Lower leg skin (tissue), 4 donors: ENCODE measurements around the gene ZSCAN5A. TPM values are rescaled to one million over a fixed set of nuclear protein-coding genes. Genes with fewer than 3 reads are reported as not detected.

ENCODE experiments used
- DNase-seq, 2 donors: peaks; one replicate each; pipeline ENCODE4 v3.0.0-alpha.2; 2019; ENCODE audit warnings: low spot score in 2 of 2
- H3K4me3 ChIP-seq: fragments of 200-600 bp; sonication (generic); 2 replicates; pipeline ENCODE4 v1.5.1; 2017; ENCODE audit warnings: mild to moderate bottlenecking, low read depth; ENCODE audit not compliant: poor library complexity, severe bottlenecking
- POLR2A ChIP-seq, 2 donors: fragments of 450-650 bp; IDR thresholded peaks; one replicate each; pipeline ENCODE4 v1.6.1; 2016 to 2017; ENCODE audit warnings: antibody characterized with exemption in 2 of 2, mild to moderate bottlenecking in 1 of 2, moderate library complexity in 1 of 2
- WGBS, 2 donors: methylation state at CpG; one replicate each; pipeline ENCODE4 v1.1.5; 2018; 5-methylcytosine and 5-hydroxymethylcytosine counted together
- intact Hi-C: fragments of 100-400 bp; cut with DNase I; formaldehyde crosslinking; loops from one replicate; pipeline ENCODE4 v1.15.0; 2023; ENCODE audit warnings: low total_unique reads
- total RNA-seq, 4 donors: library from RNA; depleted of rRNA; stranded (reverse); fragments of >200 nt; gene quantifications; one replicate each; pipeline ENCODE4 v1.1.0, GENCODE V29; 2016
- TF ChIP-seq, protein P1 (sequence below), 3 donors: fragments of 450-650 bp; IDR thresholded peaks; one replicate each; pipeline ENCODE4 v1.5.1; 2016; ENCODE audit warnings: antibody characterized with exemption in 3 of 3, mild to moderate bottlenecking in 3 of 3, moderate library complexity in 2 of 3

Gene ZSCAN5A
- total RNA-seq, 4 donors from 2014 or later, result 2.4 to 7.6 (median 4.9) TPM

DNA sequence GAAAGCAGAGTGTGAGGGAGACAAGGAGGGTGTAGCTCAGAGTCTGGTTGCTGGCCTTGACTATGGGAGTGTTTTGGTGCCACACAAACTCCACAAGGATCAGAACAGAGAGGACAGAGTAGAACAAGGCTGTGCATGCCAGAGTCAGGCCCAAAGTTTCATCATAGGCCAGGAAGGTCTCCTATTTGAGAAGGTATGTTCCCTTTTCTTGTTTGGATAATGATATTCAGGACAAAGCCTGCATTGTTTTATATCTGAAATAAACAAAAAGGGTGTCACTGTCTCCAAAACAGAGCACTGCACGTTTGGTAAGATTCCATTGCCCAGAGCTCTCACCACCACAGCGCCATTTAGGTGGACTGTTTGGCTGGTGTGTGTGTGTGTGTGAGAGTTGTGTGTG, 3.1 kb upstream of the ZSCAN5A start:
- no peak for TF ChIP-seq POLR2A (IDR thresholded peaks at IDR 0.05)
- TF ChIP-seq, protein P1, sequence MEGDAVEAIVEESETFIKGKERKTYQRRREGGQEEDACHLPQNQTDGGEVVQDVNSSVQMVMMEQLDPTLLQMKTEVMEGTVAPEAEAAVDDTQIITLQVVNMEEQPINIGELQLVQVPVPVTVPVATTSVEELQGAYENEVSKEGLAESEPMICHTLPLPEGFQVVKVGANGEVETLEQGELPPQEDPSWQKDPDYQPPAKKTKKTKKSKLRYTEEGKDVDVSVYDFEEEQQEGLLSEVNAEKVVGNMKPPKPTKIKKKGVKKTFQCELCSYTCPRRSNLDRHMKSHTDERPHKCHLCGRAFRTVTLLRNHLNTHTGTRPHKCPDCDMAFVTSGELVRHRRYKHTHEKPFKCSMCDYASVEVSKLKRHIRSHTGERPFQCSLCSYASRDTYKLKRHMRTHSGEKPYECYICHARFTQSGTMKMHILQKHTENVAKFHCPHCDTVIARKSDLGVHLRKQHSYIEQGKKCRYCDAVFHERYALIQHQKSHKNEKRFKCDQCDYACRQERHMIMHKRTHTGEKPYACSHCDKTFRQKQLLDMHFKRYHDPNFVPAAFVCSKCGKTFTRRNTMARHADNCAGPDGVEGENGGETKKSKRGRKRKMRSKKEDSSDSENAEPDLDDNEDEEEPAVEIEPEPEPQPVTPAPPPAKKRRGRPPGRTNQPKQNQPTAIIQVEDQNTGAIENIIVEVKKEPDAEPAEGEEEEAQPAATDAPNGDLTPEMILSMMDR (IDR thresholded peaks at IDR 0.05), result no peak
- no peak overlapping the region for H3K4me3 ChIP-seq
- intact Hi-C loops, result no loop called here
- DNase-seq, result no peak
- whole genome bisulfite sequencing, 2 donors, result 46 to 53% methylated on average over 2 of the region's 2 CpGs

DNA sequence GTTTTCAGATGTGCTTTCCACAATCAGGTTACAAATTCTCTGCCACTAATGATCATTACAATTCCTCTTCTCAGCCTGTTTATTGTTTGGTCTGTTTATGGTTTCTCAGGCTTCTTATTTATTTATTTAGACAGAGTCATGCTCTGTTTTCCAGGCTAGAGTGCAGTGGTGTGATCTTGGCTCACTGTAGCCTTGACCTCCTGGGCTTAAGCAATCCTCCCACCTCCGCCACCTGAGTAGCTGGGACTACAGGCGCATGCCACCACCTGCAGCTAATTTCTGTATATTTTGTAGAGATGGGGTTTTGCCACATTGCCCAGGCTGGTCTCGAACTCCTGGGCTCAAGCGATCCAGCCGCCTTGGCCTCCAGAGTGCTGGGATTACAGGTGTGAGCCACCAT, 2.1 kb upstream of the ZSCAN5A start:
- no peak overlapping the region for H3K4me3 ChIP-seq
- TF ChIP-seq POLR2A (IDR thresholded peaks at IDR 0.05), result no peak
- TF ChIP-seq, protein P1 (IDR thresholded peaks at IDR 0.05), result no peak
- DNase-seq, result no peak
- intact Hi-C loops, result no loop called here
- WGBS, 2 donors, result 96 to 97% methylated on average over 5 of the region's 5 CpGs

DNA sequence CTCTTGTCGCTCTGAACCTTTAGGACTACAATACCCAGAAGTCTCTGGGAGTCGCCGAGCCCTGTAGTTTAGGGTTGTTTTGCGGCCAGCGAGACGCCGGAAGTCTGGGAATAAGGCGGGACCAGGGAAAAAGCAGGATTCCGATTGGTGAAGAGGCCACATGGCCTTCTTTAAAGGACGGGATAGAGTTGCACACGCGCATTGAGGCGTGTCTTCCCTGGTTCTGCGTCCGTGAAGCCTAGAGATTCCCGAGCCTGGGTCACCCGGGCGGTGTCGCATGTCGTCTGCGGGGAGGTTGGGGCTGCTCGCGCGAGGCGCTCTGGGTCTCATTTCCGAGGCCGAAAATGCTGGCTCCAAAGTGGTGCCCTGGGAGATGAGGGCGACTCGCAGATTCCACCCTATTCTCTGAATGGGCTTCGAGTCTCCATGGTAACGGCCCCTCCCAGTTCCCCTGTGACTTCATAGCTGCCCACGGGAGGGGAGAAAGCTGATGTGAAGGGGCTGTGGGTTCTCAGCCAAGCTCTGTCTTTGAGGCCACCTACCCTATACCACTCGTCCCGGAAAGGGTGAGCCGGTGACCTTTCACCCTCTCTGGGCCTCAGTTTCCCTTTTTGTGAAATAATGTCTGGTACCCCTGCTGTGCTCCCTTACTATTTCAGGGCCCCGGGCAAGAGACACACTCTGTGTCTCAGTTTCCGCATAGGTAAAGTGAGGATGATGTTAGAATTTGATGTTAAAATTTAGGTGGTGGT, 614 bp upstream of the ZSCAN5A start:
- DNase-seq, result peak; percentile 97 to 98
- WGBS, 2 donors, result 2 to 3% methylated on average over 37 of the region's 37 CpGs
- H3K4me3 ChIP-seq, result peak overlapping the region; percentile 44
- intact Hi-C loops, result no loop called here
- TF ChIP-seq, protein P1 (IDR thresholded peaks at IDR 0.05), result no peak
- TF ChIP-seq POLR2A (IDR thresholded peaks at IDR 0.05), result no peak

DNA sequence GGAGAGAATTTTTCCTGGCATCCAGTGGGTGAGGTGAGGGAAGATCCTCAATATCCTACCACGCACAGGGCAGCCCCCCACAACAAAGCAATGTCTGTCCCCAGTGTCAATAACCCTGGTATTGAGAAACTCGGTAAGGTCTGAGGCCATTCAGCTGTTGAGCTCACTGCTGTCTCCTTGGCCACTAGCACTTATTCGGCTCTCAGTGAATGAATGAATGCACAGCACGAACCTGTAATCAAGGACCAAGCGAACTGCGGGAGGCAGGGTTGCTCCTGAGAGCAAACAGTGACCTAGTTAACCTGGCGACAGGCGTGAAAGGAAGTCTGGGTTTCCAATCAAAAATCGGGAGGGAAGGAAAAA, 640 bp downstream of the ZSCAN5A start:
- WGBS, 2 donors, result 0 to 1% methylated on average over 9 of the region's 9 CpGs
- no peak for DNase-seq
- TF ChIP-seq POLR2A (IDR thresholded peaks at IDR 0.05), result no peak
- TF ChIP-seq, protein P1 (IDR thresholded peaks at IDR 0.05), result no peak
- H3K4me3 ChIP-seq, result peak overlapping the region; percentile 33
- intact Hi-C loops, result no loop called here

DNA sequence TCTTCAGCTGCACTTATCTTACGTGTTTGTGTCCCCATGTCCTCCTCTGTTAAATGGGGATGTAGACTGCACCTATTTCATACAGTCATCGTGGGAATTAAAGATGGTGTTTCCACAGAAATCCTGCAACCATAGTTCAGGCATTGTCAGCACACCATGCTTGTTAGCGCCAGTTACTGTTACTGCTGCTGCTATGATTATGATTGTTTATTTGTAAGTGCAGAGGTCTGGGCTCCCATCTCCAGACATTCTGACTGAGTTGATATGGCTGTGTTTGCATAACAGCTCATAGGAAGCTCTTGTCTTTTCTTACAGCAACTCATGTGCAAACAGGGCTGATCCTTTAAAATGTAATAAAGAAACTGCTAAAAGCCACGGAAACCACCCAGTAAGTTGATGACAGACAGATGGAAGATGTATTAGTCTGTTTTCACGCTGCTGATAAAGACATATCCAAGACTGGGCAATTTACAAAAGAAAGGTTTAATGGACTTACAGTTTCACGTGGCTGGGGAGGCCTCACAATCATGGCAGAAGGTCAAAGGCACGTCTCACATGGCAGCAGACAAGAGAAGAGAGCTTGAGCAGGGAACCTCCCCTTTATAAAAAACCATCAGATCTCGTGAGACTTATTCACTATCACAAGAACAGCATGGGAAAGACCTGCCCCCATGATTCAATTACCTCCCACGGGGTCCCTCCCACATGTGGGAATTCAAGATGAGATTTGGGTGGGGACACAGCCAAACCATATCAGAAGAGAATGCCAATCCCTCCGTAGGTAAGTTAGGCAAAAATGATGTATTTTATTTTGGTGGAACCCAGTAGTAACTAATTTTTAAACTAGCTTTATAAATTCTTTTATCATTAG, 1.6 kb downstream of the ZSCAN5A start:
- no peak for DNase-seq
- intact Hi-C loops, result no loop called here
- WGBS, 2 donors, result 77 to 85% methylated on average over 10 of the region's 10 CpGs
- H3K4me3 ChIP-seq, result no peak overlapping the region
- no peak for TF ChIP-seq POLR2A (IDR thresholded peaks at IDR 0.05)
- TF ChIP-seq, protein P1 (IDR thresholded peaks at IDR 0.05), result no peak
